Measurements from ENCODE around the gene UQCR11.

Gene UQCR11

GRCh38 chr19:1634938-1635243 is 29.6 kb upstream of the UQCR11 start:
- DNase-seq (ENCODE audit: low read depth) = no peak

- DNase-seq (ENCODE audit: low read depth) = no peak
These were observed 29.1 kb upstream of the UQCR11 start for GRCh38 chr19:1634242-1634937.

DNA sequence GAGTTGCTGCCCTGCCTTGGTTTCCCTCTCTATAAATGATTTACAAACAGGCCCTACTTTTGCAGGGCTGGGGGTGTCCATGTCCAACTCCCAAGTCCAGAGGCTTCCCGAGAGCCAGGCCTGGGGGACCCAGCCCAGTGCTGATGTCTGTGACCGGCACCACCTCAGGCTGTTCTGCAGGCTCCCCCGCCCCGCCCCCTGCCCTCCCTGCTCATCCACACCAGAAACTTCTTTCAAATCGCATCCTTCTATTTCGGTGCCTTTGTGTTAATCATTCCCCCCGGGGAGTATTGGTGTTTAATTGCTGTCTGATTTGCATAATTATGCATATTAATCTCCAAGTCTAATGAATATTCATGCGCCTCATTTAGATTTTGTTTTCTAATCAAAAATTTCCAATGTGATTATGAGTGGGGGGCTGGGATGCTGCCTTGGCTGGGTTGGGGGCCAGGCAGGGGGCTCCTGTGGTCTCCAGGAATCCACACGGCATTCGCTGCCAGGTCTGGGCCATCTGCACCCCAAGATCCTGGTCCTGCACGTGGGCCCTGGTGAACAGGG is 28.1 kb upstream of the UQCR11 start:
- no peak for DNase-seq (ENCODE audit: low read depth)

GRCh38 chr19:1632462-1633268 is 27.4 kb upstream of the UQCR11 start:
- DNase-seq (ENCODE audit: low read depth) = no peak

DNA sequence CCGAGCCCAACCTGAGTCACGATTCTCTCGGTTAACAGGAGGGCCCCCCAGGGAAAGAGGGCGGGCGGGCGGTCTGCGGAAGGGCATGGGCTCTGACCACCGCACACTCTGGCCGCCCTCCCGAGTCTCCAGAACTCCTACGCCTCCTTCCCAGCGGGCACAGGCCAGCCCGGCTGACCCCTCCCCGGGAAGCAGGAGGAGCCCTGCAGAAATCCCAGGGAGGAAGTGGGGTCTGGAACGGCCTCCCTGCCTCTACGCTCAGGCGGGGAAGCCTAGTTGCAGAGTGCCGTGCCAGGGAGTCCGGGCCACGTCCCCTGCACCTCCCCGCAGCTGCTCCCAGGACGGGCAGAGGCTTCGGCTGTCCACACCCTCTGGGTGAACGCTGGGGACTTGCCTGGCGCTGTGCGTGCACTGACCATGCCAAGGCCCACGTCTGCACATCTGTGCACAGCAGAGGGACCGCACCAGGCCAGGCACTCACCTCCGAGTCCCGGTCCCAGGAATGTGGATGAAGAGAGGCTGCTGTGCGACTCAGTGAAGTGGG is 26.4 kb upstream of the UQCR11 start:
- DNase-seq (ENCODE audit: low read depth) = no peak

GRCh38 chr19:1630811-1631210 is 25.5 kb upstream of the UQCR11 start:
- no peak for DNase-seq (ENCODE audit: low read depth)

GRCh38 chr19:1630012-1630411 is 24.8 kb upstream of the UQCR11 start:
- no peak for DNase-seq (ENCODE audit: low read depth)

- no peak for DNase-seq (ENCODE audit: low read depth)
These were observed 24.1 kb upstream of the UQCR11 start for GRCh38 chr19:1629256-1629808.

- DNase-seq (ENCODE audit: low read depth) = no peak
These were observed 21.9 kb upstream of the UQCR11 start for GRCh38 chr19:1627194-1627593.

- DNase-seq (ENCODE audit: low read depth) = no peak
These were observed 21.3 kb upstream of the UQCR11 start for GRCh38 chr19:1626417-1627010.

- no peak for DNase-seq (ENCODE audit: low read depth)
These were observed 19.2 kb upstream of the UQCR11 start for GRCh38 chr19:1624458-1624857.

DNA sequence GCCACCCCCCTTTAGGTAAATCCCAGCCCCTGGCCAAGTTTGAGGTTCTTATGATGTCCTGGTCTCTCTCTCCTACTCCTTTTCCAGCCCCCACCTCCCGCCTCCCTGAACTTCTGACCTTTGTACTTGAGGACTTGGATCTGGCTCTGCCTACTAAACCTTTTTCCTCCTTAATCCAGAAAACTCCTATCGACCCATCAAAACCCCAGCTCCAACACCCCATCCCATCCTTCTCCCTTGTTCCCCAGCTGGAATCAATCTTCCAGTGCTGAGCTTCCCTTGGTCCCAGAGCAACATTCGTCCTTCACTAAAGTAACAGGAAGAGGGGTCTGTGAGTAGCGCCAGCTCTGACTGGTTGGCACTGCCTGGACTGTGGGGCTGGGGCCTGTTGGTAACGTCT is 17.3 kb upstream of the UQCR11 start:
- DNase-seq (ENCODE audit: low read depth) = no peak

- DNase-seq (ENCODE audit: low read depth) = no peak
These were observed 16.7 kb upstream of the UQCR11 start for GRCh38 chr19:1622007-1622406.

GRCh38 chr19:1621574-1621973 is 16.3 kb upstream of the UQCR11 start:
- no peak for DNase-seq (ENCODE audit: low read depth)

DNA sequence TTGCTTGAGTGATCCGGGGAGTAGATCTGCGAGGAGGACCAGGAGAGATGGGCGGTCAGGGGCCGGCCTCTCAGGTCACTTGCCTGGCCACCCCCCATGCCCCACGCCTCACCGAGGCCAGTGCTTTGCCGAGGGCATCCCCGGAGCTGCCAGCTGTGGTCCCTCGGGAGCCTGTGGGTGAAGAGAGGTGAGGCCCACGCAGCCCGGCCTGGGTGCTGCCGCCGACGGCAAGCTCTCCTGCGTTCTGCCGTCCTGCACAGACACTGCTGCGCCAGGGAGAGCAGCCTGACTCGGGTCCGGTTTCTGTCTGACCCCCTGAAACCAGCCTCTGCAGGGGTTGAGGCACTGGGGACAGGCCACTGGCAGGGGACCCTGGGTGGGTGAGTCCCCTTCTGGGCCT is 15.8 kb upstream of the UQCR11 start:
- no peak for DNase-seq (ENCODE audit: low read depth)

DNA sequence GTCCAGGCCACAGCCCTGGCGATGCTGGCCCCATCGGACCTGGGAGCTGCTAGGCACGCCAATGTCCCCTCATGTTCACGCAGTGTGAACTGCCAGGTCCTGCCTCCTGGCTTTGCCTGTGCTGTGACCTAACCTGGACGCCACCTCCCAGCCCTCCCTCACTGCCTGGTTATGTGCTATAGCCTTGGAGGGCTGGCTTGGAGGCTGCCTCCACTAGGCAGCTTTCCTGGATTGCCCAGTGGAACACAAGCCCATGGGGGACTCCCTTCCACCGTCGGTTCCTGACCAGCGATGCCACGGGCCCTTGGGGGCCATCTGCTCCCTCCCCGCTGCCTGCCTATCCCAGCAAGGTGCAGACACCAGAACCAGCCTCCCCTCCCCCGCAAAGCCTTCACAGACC is 15.2 kb upstream of the UQCR11 start:
- no peak for DNase-seq (ENCODE audit: low read depth)

DNA sequence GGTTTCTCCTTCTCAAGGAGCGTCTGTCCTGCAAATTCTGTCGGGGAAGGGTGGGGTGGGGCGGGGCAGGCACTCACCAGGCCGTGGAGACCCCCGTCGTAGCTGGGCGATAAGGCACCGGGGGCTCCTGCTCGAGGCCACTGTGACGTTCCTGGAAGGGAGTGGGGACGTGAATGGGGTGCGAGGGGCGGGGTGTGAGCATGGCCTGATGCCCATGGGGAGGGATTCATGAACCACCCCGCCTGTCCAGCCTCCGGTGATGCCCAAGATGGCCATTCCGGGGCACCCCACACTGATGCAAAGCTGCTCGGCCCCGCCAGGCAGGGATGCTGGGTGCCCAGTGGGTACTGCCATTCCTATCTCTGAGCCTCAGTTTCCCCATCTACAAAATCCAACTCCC is 14.4 kb upstream of the UQCR11 start:
- no peak for DNase-seq (ENCODE audit: low read depth)

- no peak for DNase-seq (ENCODE audit: low read depth)
These were observed 13.8 kb upstream of the UQCR11 start for GRCh38 chr19:1619094-1619439.

DNA sequence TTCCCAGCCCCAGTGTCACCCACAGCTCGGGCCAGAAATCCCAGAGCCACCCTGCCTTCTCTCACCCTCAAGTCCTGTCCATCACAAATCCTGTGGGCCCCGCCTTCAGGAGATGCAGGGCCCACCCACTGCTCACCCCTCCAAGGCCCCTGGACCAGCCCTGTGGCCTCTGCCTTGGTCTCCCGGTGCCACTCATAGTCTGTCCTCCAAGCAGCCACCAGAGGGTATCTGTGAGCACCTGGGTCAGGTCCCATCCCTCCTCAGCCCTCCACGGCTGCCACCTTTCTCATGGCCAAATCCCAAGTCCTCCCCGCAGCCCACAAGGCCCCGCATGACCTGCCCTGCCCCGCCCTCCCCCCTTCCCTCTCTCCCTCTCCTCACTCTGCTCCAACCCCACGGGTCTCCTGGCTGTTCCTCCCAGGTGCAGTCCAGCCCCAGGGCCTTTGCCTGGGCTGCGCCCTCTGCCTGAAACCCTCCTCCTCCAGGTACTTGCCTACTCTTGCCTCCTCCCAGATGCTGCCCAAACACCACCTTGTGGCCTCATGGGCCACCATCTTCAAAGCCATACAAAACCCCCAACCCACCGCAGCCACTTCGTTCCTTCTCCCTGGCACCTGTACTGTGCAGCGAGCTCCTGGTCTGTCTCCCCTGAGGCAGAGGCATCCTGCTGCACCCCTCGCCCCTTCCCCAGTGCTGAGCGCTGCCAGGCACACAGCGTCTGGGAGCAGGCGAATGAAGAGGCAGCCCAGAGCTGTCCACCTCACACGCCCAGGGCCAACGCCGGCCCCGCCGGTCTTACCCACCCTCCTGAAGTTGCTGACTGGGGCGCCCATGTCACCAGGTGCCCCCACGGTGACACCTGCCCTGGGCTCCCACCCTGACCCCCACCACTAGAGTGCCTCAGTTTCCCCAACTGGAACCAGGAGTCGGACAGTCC is 13.2 kb upstream of the UQCR11 start:
- no peak for DNase-seq (ENCODE audit: low read depth)

GRCh38 chr19:1616875-1617274 is 11.6 kb upstream of the UQCR11 start:
- DNase-seq (ENCODE audit: low read depth) = no peak

- DNase-seq (ENCODE audit: low read depth) = no peak
These were observed 11.1 kb upstream of the UQCR11 start for GRCh38 chr19:1616396-1616795.

All from stimulated activated CD8-positive, alpha-beta memory T cell treated with anti-CD3 and anti-CD28 coated beads, Interleukin-7, amount 100 ng/mL, for 24 hours (primary cell).